ENCODE data around the gene LRP4.

DNA sequence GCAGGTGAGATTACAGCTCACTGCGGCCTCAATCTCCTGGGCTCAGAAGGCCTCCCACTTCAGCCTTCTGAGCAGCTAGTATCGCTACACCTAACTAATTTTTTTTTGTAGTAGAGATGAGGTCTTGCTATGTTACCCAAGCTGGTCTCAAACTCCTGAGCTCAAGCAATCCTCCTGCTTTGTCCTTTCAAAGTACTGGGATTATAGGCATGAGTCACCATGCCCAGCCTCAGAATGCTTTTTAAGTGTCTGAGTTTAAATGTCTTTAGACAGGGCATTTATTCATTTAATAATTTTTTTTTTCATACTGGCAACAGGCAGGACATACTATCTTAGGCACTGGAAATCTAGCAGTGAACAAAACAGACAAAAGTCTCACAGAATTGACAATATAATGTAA is 27.7 kb downstream of the LRP4 start:
- TF ChIP-seq KDM1A (CRISPR knock-in tag; IDR thresholded peaks at IDR 0.05) (no peak), ZZZ3 (CRISPR knock-in tag; IDR thresholded peaks at IDR 0.05; ENCODE audit: borderline replicate concordance) (no peak), JUND (CRISPR knock-in tag; IDR thresholded peaks at IDR 0.05) (no peak), RFXANK (CRISPR knock-in tag; IDR thresholded peaks at IDR 0.05) (no peak), SETDB1 (CRISPR knock-in tag; IDR thresholded peaks at IDR 0.05; ENCODE audit: borderline replicate concordance) (no peak), CTCF (CRISPR knock-in tag; IDR thresholded peaks at IDR 0.05) (no peak), KDM4B (CRISPR knock-in tag; IDR thresholded peaks at IDR 0.05) (no peak), POLR2A (IDR thresholded peaks at IDR 0.05; ENCODE audit: insufficient read depth in 1 of 2, low read depth in 2 of 2, low read length in 2 of 2) (no peak), ZKSCAN8 (CRISPR knock-in tag; IDR thresholded peaks at IDR 0.05; ENCODE audit: borderline replicate concordance) (no peak), FOXM1 (CRISPR knock-in tag; IDR thresholded peaks at IDR 0.05) (no peak)

Data from HepG2 (cell line).